ENCODE results near the gene HDAC4. TPM values are rescaled to one million over a fixed set of nuclear protein-coding genes. Genes with fewer than 3 reads are reported as not detected.
"Not testable (repeated sequence)": the region's sequence is repeated elsewhere in the genome, so short reads cannot be mapped to it uniquely, and the experiment has no call there.

The HDAC4 gene
- total RNA-seq, 1 donor from 2014 or later = 7.8 TPM

DNA sequence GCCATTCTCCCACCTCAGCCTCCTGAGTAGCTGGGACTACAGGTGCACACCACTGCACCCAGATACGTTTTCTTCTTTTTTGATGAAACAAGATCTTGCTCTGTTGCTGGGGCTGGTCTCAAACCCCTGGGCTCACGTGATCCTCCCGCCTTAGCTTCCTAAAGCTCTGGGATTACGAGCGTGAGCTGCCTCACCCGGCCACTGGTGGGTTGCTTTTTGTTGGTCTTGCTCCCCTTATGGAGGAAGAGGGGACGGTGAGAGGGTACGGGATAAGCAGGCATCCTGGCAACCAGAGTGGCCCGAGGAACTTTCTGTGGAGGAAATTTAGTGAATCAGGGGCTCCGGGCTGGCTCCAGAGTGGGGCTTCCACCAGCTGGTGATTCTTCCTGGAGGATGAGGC lies 222.3 kb downstream of the HDAC4 start:
- H3K36me3 ChIP-seq (ENCODE audit: control insufficient read depth, insufficient read depth, low read length) = no peaks in the 10 kb centered on the region
- H3K27me3 ChIP-seq (ENCODE audit: control insufficient read depth, insufficient read depth, low read length) = no peaks in the 10 kb centered on the region
- no peak overlapping the region for H3K4me3 ChIP-seq (ENCODE audit: low read depth, low read length)
- no peak for DNase-seq (ENCODE audit: low read depth)
- TF ChIP-seq CTCF (IDR thresholded peaks at IDR 0.05; ENCODE audit: insufficient read depth, low read length, poor library complexity, severe bottlenecking) = no peak

DNA sequence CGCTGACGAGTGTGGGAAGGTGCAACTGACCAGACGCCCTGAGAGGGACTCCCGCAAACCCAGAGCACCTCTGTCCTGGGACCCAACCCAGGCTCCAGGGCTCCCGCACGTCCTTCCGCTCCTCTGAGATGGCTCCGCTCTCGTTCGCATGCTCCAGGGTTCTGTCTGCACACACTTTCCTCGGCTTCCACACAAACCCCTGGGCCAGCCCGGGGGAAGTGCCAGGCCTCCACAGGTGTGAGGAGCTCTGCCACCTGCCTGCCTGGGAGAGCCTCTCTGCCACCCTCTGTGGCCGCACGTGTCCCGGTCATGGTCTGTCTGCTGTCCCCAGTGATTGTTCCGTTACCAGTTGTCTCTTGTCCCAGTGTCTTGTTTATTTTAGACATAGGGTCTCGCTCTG lies 222.9 kb downstream of the HDAC4 start:
- no peaks in the 10 kb centered on the region for H3K27me3 ChIP-seq (ENCODE audit: control insufficient read depth, insufficient read depth, low read length)
- H3K4me3 ChIP-seq (ENCODE audit: low read depth, low read length) = no peak overlapping the region
- TF ChIP-seq CTCF (IDR thresholded peaks at IDR 0.05; ENCODE audit: insufficient read depth, low read length, poor library complexity, severe bottlenecking) = no peak
- DNase-seq (ENCODE audit: low read depth) = no peak
- no peaks in the 10 kb centered on the region for H3K36me3 ChIP-seq (ENCODE audit: control insufficient read depth, insufficient read depth, low read length)

GRCh38 chr2:239177325-239177724 lies 223.5 kb downstream of the HDAC4 start:
- H3K4me3 ChIP-seq (ENCODE audit: low read depth, low read length) = no peak overlapping the region
- no peak for DNase-seq (ENCODE audit: low read depth)
- no peaks in the 10 kb centered on the region for H3K36me3 ChIP-seq (ENCODE audit: control insufficient read depth, insufficient read depth, low read length)
- H3K27me3 ChIP-seq (ENCODE audit: control insufficient read depth, insufficient read depth, low read length) = no peaks in the 10 kb centered on the region
- no peak for TF ChIP-seq CTCF (IDR thresholded peaks at IDR 0.05; ENCODE audit: insufficient read depth, low read length, poor library complexity, severe bottlenecking)

DNA sequence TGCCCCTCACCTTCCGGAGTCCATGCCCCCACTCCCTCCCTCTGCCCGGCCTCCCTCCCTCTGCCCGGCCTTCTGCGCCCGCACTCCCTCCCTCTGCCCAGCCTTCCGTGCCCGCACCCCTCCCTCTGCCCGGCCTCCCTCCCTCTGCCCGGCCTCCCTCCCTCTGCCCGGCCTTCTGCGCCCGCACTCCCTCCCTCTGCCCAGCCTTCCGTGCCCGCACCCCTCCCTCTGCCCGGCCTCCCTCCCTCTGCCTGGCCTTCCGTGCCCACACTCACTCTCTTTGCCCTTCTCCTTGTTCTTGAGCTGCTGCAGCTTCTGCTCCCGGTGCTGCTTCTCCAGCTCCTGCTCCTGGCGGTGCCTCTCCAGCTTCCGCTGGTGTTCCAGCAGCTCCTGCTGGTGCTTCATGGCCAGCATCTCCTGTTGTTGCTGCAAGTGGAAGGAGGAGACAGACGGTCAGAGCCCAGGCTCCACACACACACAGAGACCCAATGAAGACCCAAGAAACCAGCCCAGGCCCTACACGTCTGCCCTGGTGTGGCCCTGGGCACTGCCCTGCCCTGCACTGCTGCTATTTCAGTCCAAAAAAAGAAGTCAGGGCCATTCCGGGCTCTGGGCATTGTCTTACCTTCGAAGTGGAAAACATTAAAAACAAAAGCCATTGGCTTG lies 224.5 kb downstream of the HDAC4 start:
- not testable (repeated sequence) for H3K27me3 ChIP-seq (ENCODE audit: control insufficient read depth, insufficient read depth, low read length); H3K36me3 ChIP-seq (ENCODE audit: control insufficient read depth, insufficient read depth, low read length); H3K4me3 ChIP-seq (ENCODE audit: low read depth, low read length); DNase-seq (ENCODE audit: low read depth)

DNA sequence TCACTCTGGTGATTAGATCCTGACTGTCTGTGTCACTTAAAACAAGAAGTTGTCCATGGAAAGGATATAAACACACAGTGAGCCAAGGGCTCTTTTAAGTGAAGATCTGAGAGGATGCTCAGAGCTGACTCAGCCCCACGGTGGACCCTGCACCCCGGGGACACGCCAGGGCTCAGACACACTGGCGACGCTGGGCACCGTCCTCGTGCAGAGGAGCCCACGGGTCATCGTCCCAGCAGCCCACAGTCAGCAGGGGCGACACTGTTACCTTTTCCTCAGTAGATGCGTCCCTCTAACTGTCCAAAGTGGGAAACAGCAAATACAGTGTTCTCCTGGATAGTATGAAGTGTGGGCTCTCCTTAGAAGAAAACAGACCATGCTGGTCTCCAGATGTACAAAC lies 225.6 kb downstream of the HDAC4 start:
- Histone ChIP-seq H3K4me3 (ENCODE audit: low read depth, low read length) (no peak overlapping the region), H3K36me3 (ENCODE audit: control insufficient read depth, insufficient read depth, low read length) (no peaks in the 10 kb centered on the region), H3K27me3 (ENCODE audit: control insufficient read depth, insufficient read depth, low read length) (no peaks in the 10 kb centered on the region)
- no peak for DNase-seq (ENCODE audit: low read depth)
- TF ChIP-seq CTCF (IDR thresholded peaks at IDR 0.05; ENCODE audit: insufficient read depth, low read length, poor library complexity, severe bottlenecking) = no peak

DNA sequence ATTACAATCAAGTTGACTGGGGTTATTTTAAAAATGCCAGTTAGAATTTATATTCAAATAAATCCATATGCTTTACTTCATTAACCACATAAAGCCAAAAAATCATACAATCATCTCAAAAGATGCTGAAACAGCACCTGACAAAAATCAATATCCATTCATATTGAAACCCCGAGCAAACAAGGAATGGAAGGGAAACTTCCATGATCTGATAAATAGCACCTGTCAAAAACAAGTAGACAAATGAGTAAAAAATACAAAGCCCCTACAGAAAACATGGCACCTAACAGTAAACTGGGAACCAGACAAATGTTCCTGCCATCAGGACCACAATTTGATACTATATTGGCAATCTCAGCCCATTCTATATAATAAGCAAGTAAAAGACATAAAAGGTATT lies 227.5 kb downstream of the HDAC4 start:
- Histone ChIP-seq H3K27me3 (ENCODE audit: control insufficient read depth, insufficient read depth, low read length) (no peaks in the 10 kb centered on the region), H3K36me3 (ENCODE audit: control insufficient read depth, insufficient read depth, low read length) (no peaks in the 10 kb centered on the region), H3K4me3 (ENCODE audit: low read depth, low read length) (no peak overlapping the region)
- TF ChIP-seq CTCF (IDR thresholded peaks at IDR 0.05; ENCODE audit: insufficient read depth, low read length, poor library complexity, severe bottlenecking) = no peak
- DNase-seq (ENCODE audit: low read depth) = no peak

All from kidney epithelial cell (primary cell).